A549 (cell line): ENCODE results near the gene ARHGAP40. TPM values are rescaled to one million over a fixed set of nuclear protein-coding genes. Genes with fewer than 3 reads are reported as not detected.

Source experiments
- ATAC-seq, 2 experiments: fragments of 200-7000 bp in 1 of 2; fragments of >200 bp in 1 of 2; cut with Nextera tagmentation in 1 of 2; cut with Tn5 transposase in 1 of 2; 3 replicates each; pipeline versions ENCODE4 v1.8.0 to v1.9.1; 2018 to 2020; ENCODE audit warnings: mild to moderate bottlenecking in 1 of 2, moderate library complexity in 1 of 2
- CTCF ChIA-PET: fragments of 300-600 bp; sonication (Branson Sonifier 250); formaldehyde crosslinking; extraction: SDS; loops from one replicate; lab custom pipeline; 2021; ENCODE audit warnings: antibody characterized with exemption, inconsistent platforms; lab: Yijun Ruan, JAX
- POLR2A ChIA-PET: fragments of 350-600 bp; formaldehyde crosslinking; extraction: SDS; loops from one replicate; lab custom pipeline; 2021; ENCODE audit warnings: antibody characterized with exemption, inconsistent platforms; lab: Yijun Ruan, JAX
- DNase-seq, 2 experiments: peaks; one replicate each; pipeline versions ENCODE4 v3.0.0 to v3.0.0-alpha.2; 2011 to 2016; ENCODE audit warnings: low read depth in 1 of 2, low spot score in 1 of 2
- FAIRE-seq: peaks from 2 replicates; lab custom pipeline; 2011; peaks lifted over from hg19 to GRCh38; lab: Jason Lieb, UNC
- H3K27ac ChIP-seq, 2 experiments: fragments of >200 bp; sonication (Bioruptor Twin); formaldehyde crosslinking; 3 replicates each; pipeline ENCODE4 v1.5.1; 2016 to 2017
- H3K4me1 ChIP-seq: fragments of >200 bp; sonication (Bioruptor Twin); formaldehyde crosslinking; 3 replicates; pipeline ENCODE4 v1.6.1; 2016
- H3K4me2 ChIP-seq: fragments of >200 bp; sonication (Bioruptor Twin); formaldehyde crosslinking; 3 replicates; pipeline ENCODE4 v1.6.1; 2016
- H3K4me3 ChIP-seq: fragments of >200 bp; sonication (Bioruptor Twin); formaldehyde crosslinking; 3 replicates; pipeline ENCODE4 v1.5.1; 2016
- H3K9me3 ChIP-seq: fragments of >200 bp; sonication (Bioruptor Twin); formaldehyde crosslinking; 3 replicates; pipeline ENCODE4 v1.6.1; 2016
- CEBPB ChIP-seq, 2 experiments: fragments of >200 bp in 1 of 2; sonication (Bioruptor Twin) in 1 of 2; formaldehyde crosslinking in 1 of 2; IDR thresholded peaks; 2 replicates each; pipeline ENCODE4 v1.6.1; 2012 to 2016
- CHD4 ChIP-seq: fragments of 200-600 bp; sonication (generic); IDR thresholded peaks from 2 replicates; pipeline ENCODE4 v1.6.1; 2016; ENCODE audit warnings: antibody characterized with exemption, mild to moderate bottlenecking, borderline replicate concordance
- EHF ChIP-seq: fragments of 250-450 bp; sonication (Bioruptor Pico); IDR thresholded peaks from 2 replicates; pipeline ENCODE4 v1.5.0; 2020; ENCODE audit warnings: mild to moderate bottlenecking
- EHMT2 ChIP-seq: fragments of 200-600 bp; sonication (generic); IDR thresholded peaks from 2 replicates; pipeline ENCODE4 v1.6.1; 2016; ENCODE audit warnings: antibody characterized with exemption, low read depth, mild to moderate bottlenecking, moderate library complexity
- EP300 ChIP-seq, 2 experiments: fragments of >200 bp; sonication (Bioruptor Twin); formaldehyde crosslinking; IDR thresholded peaks; 2 replicates in 1 of 2; 3 replicates in 1 of 2; pipeline ENCODE4 v1.6.1; 2016 to 2017
- FOSL2 ChIP-seq, 2 experiments: fragments of 450-650 bp in 1 of 2; fragments of >200 bp in 1 of 2; sonication (Bioruptor Twin) in 1 of 2; formaldehyde crosslinking; IDR thresholded peaks; 2 replicates each; pipeline versions ENCODE4 v1.5.0 to v1.6.1; 2016 to 2020; ENCODE audit warnings: mild to moderate bottlenecking in 1 of 2, moderate library complexity in 1 of 2
- HEYL ChIP-seq: fragments of 250-450 bp; sonication (Bioruptor Pico); IDR thresholded peaks from 2 replicates; pipeline ENCODE4 v1.8.0; 2021; ENCODE audit warnings: mild to moderate bottlenecking, moderate library complexity
- JUN ChIP-seq, 2 experiments: fragments of >200 bp; sonication (Bioruptor Twin); formaldehyde crosslinking; IDR thresholded peaks; 2 replicates in 1 of 2; 3 replicates in 1 of 2; pipeline ENCODE4 v1.6.1; 2016 to 2017
- JUNB ChIP-seq: fragments of >200 bp; sonication (Bioruptor Twin); formaldehyde crosslinking; IDR thresholded peaks from 2 replicates; pipeline ENCODE4 v1.6.1; 2016
- MYC ChIP-seq: IDR thresholded peaks from 2 replicates; pipeline ENCODE4 v1.6.1; 2012; ENCODE audit warnings: mild to moderate bottlenecking, inconsistent platforms, low read length, improper control_type of control experiment, borderline replicate concordance
- NPAS2 ChIP-seq: fragments of 250-450 bp; sonication (Bioruptor Pico); IDR thresholded peaks from 2 replicates; pipeline ENCODE4 v1.8.0; 2022; ENCODE audit warnings: mild to moderate bottlenecking, moderate library complexity, borderline replicate concordance
- NR3C1 ChIP-seq: fragments of >200 bp; sonication (Bioruptor Twin); formaldehyde crosslinking; IDR thresholded peaks from 3 replicates; pipeline ENCODE4 v1.6.1; 2017
- PHF8 ChIP-seq: fragments of 200-600 bp; sonication (generic); IDR thresholded peaks from 2 replicates; pipeline ENCODE4 v1.6.1; 2016; ENCODE audit warnings: low read depth, mild to moderate bottlenecking, antibody characterized with exemption, moderate library complexity, borderline replicate concordance
- RAD21 ChIP-seq, 2 experiments: fragments of >200 bp in 1 of 2; sonication (Bioruptor Twin) in 1 of 2; formaldehyde crosslinking in 1 of 2; IDR thresholded peaks in 1 of 2; conservative IDR thresholded peaks in 1 of 2; 2 replicates in 1 of 2; 3 replicates in 1 of 2; pipeline ENCODE4 v1.6.1; 2012 to 2018; ENCODE audit warnings: inconsistent platforms in 1 of 2
- RARB ChIP-seq: fragments of 250-450 bp; sonication (Bioruptor Pico); IDR thresholded peaks from 2 replicates; pipeline ENCODE4 v1.8.0; 2021; ENCODE audit warnings: mild to moderate bottlenecking, moderate library complexity
- RFX5 ChIP-seq: fragments of 450-650 bp; IDR thresholded peaks from 2 replicates; pipeline ENCODE4 v1.7.1; 2014; ENCODE audit warnings: antibody characterized with exemption, mild to moderate bottlenecking, moderate library complexity
- SMC3 ChIP-seq: fragments of >200 bp; sonication (Bioruptor Twin); formaldehyde crosslinking; IDR thresholded peaks from 3 replicates; pipeline ENCODE4 v1.6.1; 2018; ENCODE audit warnings: inconsistent platforms
- SREBF2 ChIP-seq: fragments of 450-650 bp; IDR thresholded peaks from 2 replicates; pipeline ENCODE4 v1.6.1; 2014; ENCODE audit warnings: mild to moderate bottlenecking, moderate library complexity
- TFCP2L1 ChIP-seq: fragments of 250-450 bp; sonication (Bioruptor Pico); IDR thresholded peaks from 2 replicates; pipeline ENCODE4 v1.5.0; 2021; ENCODE audit warnings: mild to moderate bottlenecking
- TP53 ChIP-seq: fragments of 250-450 bp; sonication (Bioruptor Pico); IDR thresholded peaks from 2 replicates; pipeline ENCODE4 v1.5.0; 2021; ENCODE audit warnings: mild to moderate bottlenecking, moderate library complexity
- ZNF302 ChIP-seq: fragments of 250-450 bp; sonication (Bioruptor Pico); IDR thresholded peaks from 2 replicates; pipeline ENCODE4 v1.9.0; 2021; ENCODE audit warnings: inconsistent platforms, mild to moderate bottlenecking, moderate library complexity
- WGBS: methylation state at CpG from one replicate; pipeline ENCODE4 v1.1.6; 2017; ENCODE audit errors: missing lambda C conversion rate; 5-methylcytosine and 5-hydroxymethylcytosine counted together
- polyA plus RNA-seq, 4 experiments: library from polyadenylated mRNA; depleted of rRNA in 3 of 4; stranded (reverse); fragments of >200 nt; fragmentation: RNase III in 1 of 4; extraction: RNeasy Plus Mini Kit Qiagen cat#74134 plus additional on column Dnase treatment in 1 of 4; gene quantifications; 2 replicates in 3 of 4; 3 replicates in 1 of 4; pipeline ENCODE4 v1.2.3, GENCODE V29; 2011 to 2017
- TF ChIP-seq, protein P1 (sequence below): IDR thresholded peaks from 2 replicates; pipeline ENCODE4 v1.6.1; 2012; ENCODE audit warnings: low read depth, borderline replicate concordance
- TF ChIP-seq, protein P2 (sequence below): fragments of 450-650 bp; IDR thresholded peaks from 2 replicates; pipeline ENCODE4 v1.6.1; 2014; ENCODE audit warnings: antibody characterized with exemption
- TF ChIP-seq, protein P3 (sequence below): IDR thresholded peaks from 2 replicates; pipeline ENCODE4 v1.6.1; 2012
- TF ChIP-seq, protein P4 (sequence below): fragments of >200 bp; sonication (Bioruptor Twin); formaldehyde crosslinking; IDR thresholded peaks from 3 replicates; pipeline ENCODE4 v1.6.1; 2016

ARHGAP40 gene
- polyA plus RNA-seq, 2 of the 4 experiments (the other 2 are of a cell fraction): not detected

DNA sequence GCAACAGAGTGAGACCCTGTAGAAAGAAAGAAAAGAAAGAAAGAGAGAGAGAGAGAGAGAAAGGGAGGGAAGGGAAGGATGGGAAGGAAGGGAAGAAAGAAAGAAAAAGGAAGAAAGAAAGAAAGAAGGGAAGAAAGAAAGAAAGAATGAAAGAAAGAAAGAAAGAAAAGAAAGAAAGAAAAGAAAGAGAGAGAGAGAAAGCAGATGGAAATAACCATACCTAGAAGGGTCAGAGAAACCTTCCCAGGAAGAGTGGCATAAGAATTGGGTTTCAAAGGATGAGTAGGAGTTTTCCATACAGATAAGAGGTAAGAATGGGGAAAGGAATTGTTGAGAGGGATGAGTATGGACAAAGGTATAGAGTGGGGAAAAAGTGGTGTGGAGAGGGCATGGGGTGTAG lies 68.1 kb downstream of the ARHGAP40 start:
- Histone ChIP-seq H3K27ac (no peak overlapping the region), H3K4me1 (no peaks in the 10 kb centered on the region), H3K4me3 (no peak overlapping the region), H3K9me3 (no peaks in the 10 kb centered on the region), H3K4me2 (no peak overlapping the region)
- no peak for DNase-seq
- ATAC-seq: no peak
- FAIRE-seq: no peak
- ChIA-PET POLR2A (no interaction called here), CTCF (interaction anchor here (1.4 to 3.0 kb wide), 2 partner anchors 9 to 20 kb away, joined by 3 to 9 read pairs; no protein-coding TSS in a partner anchor)
- TF ChIP-seq EHF (no peak), NR3C1 (no peak), ZNF302 (no peak), TFCP2L1 (CRISPR knock-in tag) (no peak), EP300 (IDR thresholded peaks at IDR 0.05) (no peak), NPAS2 (CRISPR knock-in tag) (no peak), EHMT2 (no peak)
- TF ChIP-seq, protein P1, sequence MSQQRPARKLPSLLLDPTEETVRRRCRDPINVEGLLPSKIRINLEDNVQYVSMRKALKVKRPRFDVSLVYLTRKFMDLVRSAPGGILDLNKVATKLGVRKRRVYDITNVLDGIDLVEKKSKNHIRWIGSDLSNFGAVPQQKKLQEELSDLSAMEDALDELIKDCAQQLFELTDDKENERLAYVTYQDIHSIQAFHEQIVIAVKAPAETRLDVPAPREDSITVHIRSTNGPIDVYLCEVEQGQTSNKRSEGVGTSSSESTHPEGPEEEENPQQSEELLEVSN: no peak

DNA sequence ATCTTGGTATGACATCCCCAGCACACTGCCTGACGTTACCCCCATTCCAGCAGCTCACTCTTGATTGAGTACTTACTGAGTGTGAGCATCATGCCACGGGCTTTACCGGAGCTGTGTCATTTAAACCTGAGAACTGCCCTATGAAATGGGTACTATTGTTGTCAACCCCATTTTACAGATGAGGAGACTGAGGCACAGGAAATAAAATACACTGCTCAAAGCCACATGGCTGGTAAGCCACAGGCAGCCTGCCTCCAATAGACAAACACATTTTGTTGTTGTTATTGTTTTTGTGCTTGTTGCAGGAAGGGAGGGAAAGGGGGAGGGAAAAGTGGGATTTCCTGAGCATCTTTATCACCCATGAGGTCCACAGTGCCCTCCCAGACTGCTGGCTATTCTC lies 69.2 kb downstream of the ARHGAP40 start:
- H3K4me1 ChIP-seq: no peaks in the 10 kb centered on the region
- TF ChIP-seq MYC (no peak), RFX5 (no peak), RARB (CRISPR knock-in tag) (no peak), JUN (IDR thresholded peaks at IDR 0.05) (no peak), PHF8 (no peak), FOSL2 (IDR thresholded peaks at IDR 0.05) (no peak), FOSL2 (CRISPR knock-in tag; IDR thresholded peaks at IDR 0.05) (no peak), SREBF2 (no peak), CHD4 (no peak), CEBPB (IDR thresholded peaks at IDR 0.05) (no peak), HEYL (CRISPR knock-in tag) (no peak), JUNB (no peak), RAD21 (conservative IDR thresholded peaks at IDR 0.05 in 1 of 2, IDR thresholded peaks at IDR 0.05 in 1 of 2) (no peak), TP53 (no peak), SMC3 (no peak)
- TF ChIP-seq, protein P2, sequence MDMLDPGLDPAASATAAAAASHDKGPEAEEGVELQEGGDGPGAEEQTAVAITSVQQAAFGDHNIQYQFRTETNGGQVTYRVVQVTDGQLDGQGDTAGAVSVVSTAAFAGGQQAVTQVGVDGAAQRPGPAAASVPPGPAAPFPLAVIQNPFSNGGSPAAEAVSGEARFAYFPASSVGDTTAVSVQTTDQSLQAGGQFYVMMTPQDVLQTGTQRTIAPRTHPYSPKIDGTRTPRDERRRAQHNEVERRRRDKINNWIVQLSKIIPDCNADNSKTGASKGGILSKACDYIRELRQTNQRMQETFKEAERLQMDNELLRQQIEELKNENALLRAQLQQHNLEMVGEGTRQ: no peak
- TF ChIP-seq, protein P3, sequence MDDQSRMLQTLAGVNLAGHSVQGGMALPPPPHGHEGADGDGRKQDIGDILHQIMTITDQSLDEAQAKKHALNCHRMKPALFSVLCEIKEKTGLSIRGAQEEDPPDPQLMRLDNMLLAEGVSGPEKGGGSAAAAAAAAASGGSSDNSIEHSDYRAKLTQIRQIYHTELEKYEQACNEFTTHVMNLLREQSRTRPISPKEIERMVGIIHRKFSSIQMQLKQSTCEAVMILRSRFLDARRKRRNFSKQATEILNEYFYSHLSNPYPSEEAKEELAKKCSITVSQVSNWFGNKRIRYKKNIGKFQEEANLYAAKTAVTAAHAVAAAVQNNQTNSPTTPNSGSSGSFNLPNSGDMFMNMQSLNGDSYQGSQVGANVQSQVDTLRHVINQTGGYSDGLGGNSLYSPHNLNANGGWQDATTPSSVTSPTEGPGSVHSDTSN: no peak
- TF ChIP-seq, protein P4, sequence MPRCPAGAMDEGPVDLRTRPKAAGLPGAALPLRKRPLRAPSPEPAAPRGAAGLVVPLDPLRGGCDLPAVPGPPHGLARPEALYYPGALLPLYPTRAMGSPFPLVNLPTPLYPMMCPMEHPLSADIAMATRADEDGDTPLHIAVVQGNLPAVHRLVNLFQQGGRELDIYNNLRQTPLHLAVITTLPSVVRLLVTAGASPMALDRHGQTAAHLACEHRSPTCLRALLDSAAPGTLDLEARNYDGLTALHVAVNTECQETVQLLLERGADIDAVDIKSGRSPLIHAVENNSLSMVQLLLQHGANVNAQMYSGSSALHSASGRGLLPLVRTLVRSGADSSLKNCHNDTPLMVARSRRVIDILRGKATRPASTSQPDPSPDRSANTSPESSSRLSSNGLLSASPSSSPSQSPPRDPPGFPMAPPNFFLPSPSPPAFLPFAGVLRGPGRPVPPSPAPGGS: no peak
- ATAC-seq: no peak
- H3K27ac ChIP-seq: no peak overlapping the region
- H3K4me2 ChIP-seq: no peak overlapping the region
- H3K4me3 ChIP-seq: no peak overlapping the region
- H3K9me3 ChIP-seq: no peaks in the 10 kb centered on the region
- ChIA-PET POLR2A (no interaction called here), CTCF (interaction anchor here (1.1 to 4.0 kb wide), 6 partner anchors 10 to 69 kb away, joined by 3 to 14 read pairs (median 6); no protein-coding TSS in a partner anchor)
- 7% methylated on average over 3 of the region's 3 CpGs for WGBS
- DNase-seq: no peak
- FAIRE-seq: no peak
